ENCODE data around the gene ZFPM1.

ZFPM1 gene

DNA sequence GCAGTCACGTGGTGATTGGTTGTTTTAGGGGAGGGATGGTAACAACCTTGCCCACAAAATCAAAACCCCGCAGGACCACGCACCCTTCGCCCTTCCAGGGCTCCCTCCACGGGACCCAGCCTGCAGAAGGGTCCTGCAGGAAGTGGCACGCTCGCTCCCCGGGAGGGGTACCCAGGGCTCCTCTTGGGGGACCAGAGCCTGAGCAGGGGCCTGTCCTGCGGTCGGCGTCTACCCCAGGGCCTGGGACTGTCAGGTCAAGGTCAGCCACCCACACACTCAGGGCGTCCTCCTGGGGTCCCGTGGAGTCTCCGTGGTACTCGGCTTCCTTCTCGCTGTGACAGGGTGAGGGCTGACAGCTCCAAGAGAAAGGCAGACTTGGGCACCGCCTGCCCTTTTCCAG, 36.4 kb upstream of the ZFPM1 start:
- TF ChIP-seq, protein P1, sequence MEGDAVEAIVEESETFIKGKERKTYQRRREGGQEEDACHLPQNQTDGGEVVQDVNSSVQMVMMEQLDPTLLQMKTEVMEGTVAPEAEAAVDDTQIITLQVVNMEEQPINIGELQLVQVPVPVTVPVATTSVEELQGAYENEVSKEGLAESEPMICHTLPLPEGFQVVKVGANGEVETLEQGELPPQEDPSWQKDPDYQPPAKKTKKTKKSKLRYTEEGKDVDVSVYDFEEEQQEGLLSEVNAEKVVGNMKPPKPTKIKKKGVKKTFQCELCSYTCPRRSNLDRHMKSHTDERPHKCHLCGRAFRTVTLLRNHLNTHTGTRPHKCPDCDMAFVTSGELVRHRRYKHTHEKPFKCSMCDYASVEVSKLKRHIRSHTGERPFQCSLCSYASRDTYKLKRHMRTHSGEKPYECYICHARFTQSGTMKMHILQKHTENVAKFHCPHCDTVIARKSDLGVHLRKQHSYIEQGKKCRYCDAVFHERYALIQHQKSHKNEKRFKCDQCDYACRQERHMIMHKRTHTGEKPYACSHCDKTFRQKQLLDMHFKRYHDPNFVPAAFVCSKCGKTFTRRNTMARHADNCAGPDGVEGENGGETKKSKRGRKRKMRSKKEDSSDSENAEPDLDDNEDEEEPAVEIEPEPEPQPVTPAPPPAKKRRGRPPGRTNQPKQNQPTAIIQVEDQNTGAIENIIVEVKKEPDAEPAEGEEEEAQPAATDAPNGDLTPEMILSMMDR (IDR thresholded peaks at IDR 0.05) = no peak
- no peaks in the 10 kb centered on the region for H3K36me3 ChIP-seq (ENCODE audit: control insufficient read depth, insufficient read depth, low read length)
- H3K9ac ChIP-seq = no peak overlapping the region
- no peaks in the 10 kb centered on the region for H3K27me3 ChIP-seq (ENCODE audit: control insufficient read depth, insufficient read depth, low read length)
- H2AFZ ChIP-seq = no peak overlapping the region
- H3K4me2 ChIP-seq (ENCODE audit: low read length) = no peak overlapping the region
- H3K4me1 ChIP-seq = no peaks in the 10 kb centered on the region
- no peaks in the 10 kb centered on the region for H3K9me3 ChIP-seq (ENCODE audit: control insufficient read depth, low read length)
- no peak overlapping the region for H3K4me3 ChIP-seq (ENCODE audit: low read depth, low read length)
- no peak overlapping the region for H3K27ac ChIP-seq
- H3K79me2 ChIP-seq = no peaks in the 10 kb centered on the region

DNA sequence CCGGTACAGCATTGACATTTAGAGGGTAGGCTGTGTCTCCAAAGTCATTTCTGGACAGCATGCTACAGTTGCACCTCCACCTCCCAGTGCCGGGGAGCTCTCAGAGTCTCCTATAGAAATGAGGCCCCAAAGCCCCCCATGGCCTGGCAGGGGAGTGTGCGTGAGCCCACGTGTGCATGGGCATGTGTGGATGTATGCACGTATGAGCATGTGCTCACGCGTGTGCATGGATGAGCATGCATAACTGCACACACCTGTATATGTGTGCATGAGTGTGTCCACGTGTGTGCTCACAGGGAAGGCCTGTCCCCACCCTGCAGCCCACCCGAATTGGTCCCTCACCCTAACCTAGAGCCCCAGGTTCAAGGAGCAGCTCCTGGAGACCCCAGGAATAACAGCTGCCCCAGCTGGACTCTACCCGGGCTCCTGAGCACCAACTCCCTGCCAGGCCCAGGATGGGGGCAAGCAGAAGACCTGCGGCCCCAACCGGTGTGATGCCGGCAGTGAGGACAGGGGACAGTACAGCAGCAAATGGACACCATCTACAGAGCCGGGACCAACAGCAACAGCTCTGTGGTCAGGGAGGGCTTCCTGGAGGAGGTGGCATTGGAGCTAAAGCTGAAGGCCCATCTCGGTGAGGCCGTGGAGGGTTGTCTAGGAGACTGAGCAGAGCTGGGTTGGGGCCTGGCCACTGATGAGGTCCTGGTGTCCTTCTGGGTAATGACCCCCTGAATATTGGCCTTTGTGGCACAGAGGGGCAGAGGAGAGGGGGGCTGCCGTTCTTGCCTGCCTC, 35.2 kb upstream of the ZFPM1 start:
- H3K4me1 ChIP-seq = no peaks in the 10 kb centered on the region
- no peaks in the 10 kb centered on the region for H3K9me3 ChIP-seq (ENCODE audit: control insufficient read depth, low read length)
- H3K36me3 ChIP-seq (ENCODE audit: control insufficient read depth, insufficient read depth, low read length) = no peaks in the 10 kb centered on the region
- TF ChIP-seq, protein P1 (IDR thresholded peaks at IDR 0.05) = no peak
- H3K9ac ChIP-seq = no peak overlapping the region
- H3K4me2 ChIP-seq (ENCODE audit: low read length) = no peak overlapping the region
- H3K79me2 ChIP-seq = no peaks in the 10 kb centered on the region
- no peak overlapping the region for H3K4me3 ChIP-seq (ENCODE audit: low read depth, low read length)
- no peaks in the 10 kb centered on the region for H3K27me3 ChIP-seq (ENCODE audit: control insufficient read depth, insufficient read depth, low read length)
- H3K27ac ChIP-seq = no peak overlapping the region
- no peak overlapping the region for H2AFZ ChIP-seq

DNA sequence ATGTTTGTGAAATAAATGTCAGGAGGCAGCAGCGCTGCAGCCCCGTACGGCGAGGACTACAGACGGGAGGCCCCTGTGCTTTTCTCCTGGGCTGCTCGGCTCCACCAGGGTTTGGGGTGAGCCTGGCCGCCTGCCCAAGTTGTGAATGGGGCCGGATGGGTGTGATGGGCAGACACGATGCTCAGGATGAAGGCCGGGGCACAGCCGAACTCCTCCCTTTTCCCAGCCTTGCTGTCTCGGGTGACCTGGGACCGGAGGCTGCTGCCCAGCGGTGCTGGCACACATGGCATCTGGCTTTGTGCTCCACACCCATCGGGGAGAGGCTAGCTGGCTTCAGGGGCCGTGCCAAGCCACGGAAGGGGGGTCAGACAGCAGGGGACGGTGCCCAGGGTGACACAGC, 34.2 kb upstream of the ZFPM1 start:
- H3K27ac ChIP-seq = no peak overlapping the region
- H3K27me3 ChIP-seq (ENCODE audit: control insufficient read depth, insufficient read depth, low read length) = no peaks in the 10 kb centered on the region
- H3K4me3 ChIP-seq (ENCODE audit: low read depth, low read length) = no peak overlapping the region
- H3K9ac ChIP-seq = no peak overlapping the region
- TF ChIP-seq, protein P1 (IDR thresholded peaks at IDR 0.05) = no peak
- H3K4me1 ChIP-seq = no peaks in the 10 kb centered on the region
- no peak overlapping the region for H3K4me2 ChIP-seq (ENCODE audit: low read length)
- no peaks in the 10 kb centered on the region for H3K36me3 ChIP-seq (ENCODE audit: control insufficient read depth, insufficient read depth, low read length)
- H3K79me2 ChIP-seq = no peaks in the 10 kb centered on the region
- no peak overlapping the region for H2AFZ ChIP-seq
- H3K9me3 ChIP-seq (ENCODE audit: control insufficient read depth, low read length) = no peaks in the 10 kb centered on the region

DNA sequence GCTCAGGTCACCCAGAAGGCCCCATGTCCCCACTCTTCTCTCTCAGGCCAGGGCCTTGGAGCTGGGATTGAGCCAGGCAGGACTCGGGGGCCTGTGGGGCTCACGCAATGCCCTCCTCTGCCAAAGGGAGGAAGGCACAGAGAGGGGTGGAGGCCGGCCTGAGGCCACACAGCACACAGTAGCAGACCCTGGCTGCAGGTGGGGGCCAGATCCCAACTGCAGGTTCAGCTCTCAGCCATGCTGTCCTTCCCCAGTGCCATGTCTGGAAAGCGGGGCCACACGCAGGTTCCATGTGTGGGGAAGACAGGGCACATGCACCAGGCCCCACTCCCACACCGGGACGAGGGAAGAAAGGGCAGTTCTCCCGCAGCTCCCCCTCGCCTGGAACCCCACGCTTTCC, 33.3 kb upstream of the ZFPM1 start:
- Histone ChIP-seq H3K4me1 (no peaks in the 10 kb centered on the region), H3K79me2 (no peaks in the 10 kb centered on the region), H3K4me2 (ENCODE audit: low read length) (no peak overlapping the region), H2AFZ (no peak overlapping the region), H3K4me3 (ENCODE audit: low read depth, low read length) (no peak overlapping the region), H3K27me3 (ENCODE audit: control insufficient read depth, insufficient read depth, low read length) (no peaks in the 10 kb centered on the region), H3K27ac (no peak overlapping the region), H3K9me3 (ENCODE audit: control insufficient read depth, low read length) (no peaks in the 10 kb centered on the region), H3K36me3 (ENCODE audit: control insufficient read depth, insufficient read depth, low read length) (no peaks in the 10 kb centered on the region), H3K9ac (no peak overlapping the region)
- TF ChIP-seq, protein P1 (IDR thresholded peaks at IDR 0.05) = no peak

DNA sequence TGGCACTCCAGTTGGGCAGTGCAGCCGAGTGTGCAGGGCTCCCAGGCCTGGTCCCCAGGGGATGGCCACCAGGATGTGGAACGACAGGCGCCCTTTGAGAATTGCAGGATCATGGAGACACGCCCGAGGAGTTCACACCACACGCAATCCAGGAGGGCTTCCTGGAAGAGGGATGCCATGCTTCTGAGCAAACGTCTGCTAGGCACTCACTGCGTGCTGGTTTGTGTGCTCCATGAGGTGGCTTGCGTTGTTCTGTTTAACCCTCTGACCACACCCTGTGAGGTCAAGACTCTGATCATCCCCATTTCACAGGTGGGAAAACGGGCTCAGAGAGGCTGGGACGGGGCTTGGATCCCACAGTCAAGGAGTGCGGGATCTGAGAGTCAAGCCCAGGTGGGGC, 32.6 kb upstream of the ZFPM1 start:
- H3K4me2 ChIP-seq (ENCODE audit: low read length) = no peak overlapping the region
- H3K79me2 ChIP-seq = no peaks in the 10 kb centered on the region
- no peaks in the 10 kb centered on the region for H3K27me3 ChIP-seq (ENCODE audit: control insufficient read depth, insufficient read depth, low read length)
- no peak overlapping the region for H3K4me3 ChIP-seq (ENCODE audit: low read depth, low read length)
- H3K9me3 ChIP-seq (ENCODE audit: control insufficient read depth, low read length) = no peaks in the 10 kb centered on the region
- H3K27ac ChIP-seq = no peak overlapping the region
- H3K36me3 ChIP-seq (ENCODE audit: control insufficient read depth, insufficient read depth, low read length) = no peaks in the 10 kb centered on the region
- TF ChIP-seq, protein P1 (IDR thresholded peaks at IDR 0.05) = no peak
- H2AFZ ChIP-seq = no peak overlapping the region
- H3K9ac ChIP-seq = no peak overlapping the region
- H3K4me1 ChIP-seq = no peaks in the 10 kb centered on the region

Measured in parathyroid adenoma (tissue), 2 donors.